GM21786 (cell line): ENCODE results near the gene SLX1A.
"Not testable (repeated sequence)": the region's sequence is repeated elsewhere in the genome, so short reads cannot be mapped to it uniquely, and the experiment has no call there.

ENCODE experiments used
- ATAC-seq: cut with Tn5 transposase; IDR thresholded peaks from one replicate; pipeline ENCODE4 v1.9.1; 2021; ENCODE audit not compliant: unreplicated experiment

SLX1A gene

GRCh38 chr16:30193615-30194014 lies at the start of gene SLX1A, which contains the start of gene BOLA2B:
SLX1A (plus strand) TSS chr16:30193875; CDS start chr16:30194085, 210 bp downstream.
BOLA2B (minus strand) TSS chr16:30193666; CDS start chr16:30193595, 71 bp downstream.
- peak; percentile 90 for ATAC-seq

GRCh38 chr16:30144017-30144416 lies 49.7 kb upstream of the SLX1A start:
- no peak for ATAC-seq

- ATAC-seq, result no peak
Observed at GRCh38 chr16:30144917-30145316, 48.8 kb upstream of the SLX1A start.

- ATAC-seq, result no peak
Observed at GRCh38 chr16:30145657-30146056, 48.0 kb upstream of the SLX1A start.

GRCh38 chr16:30147843-30148510 lies 45.7 kb upstream of the SLX1A start:
- no peak for ATAC-seq

- ATAC-seq, result no peak
Observed at GRCh38 chr16:30149250-30149930, 44.3 kb upstream of the SLX1A start.

GRCh38 chr16:30151091-30151490 lies 42.6 kb upstream of the SLX1A start:
- ATAC-seq, result no peak

GRCh38 chr16:30152517-30152916 lies 41.2 kb upstream of the SLX1A start:
- ATAC-seq, result no peak

GRCh38 chr16:30155188-30155587 lies 38.5 kb upstream of the SLX1A start:
- no peak for ATAC-seq

- no peak for ATAC-seq
Observed at GRCh38 chr16:30157214-30157613, 36.5 kb upstream of the SLX1A start.

GRCh38 chr16:30163538-30163937 lies 30.1 kb upstream of the SLX1A start:
- ATAC-seq, result no peak

- ATAC-seq, result peak; percentile 70
Observed at GRCh38 chr16:30166202-30166902, 27.3 kb upstream of the SLX1A start.

GRCh38 chr16:30168746-30169145 lies 24.9 kb upstream of the SLX1A start:
- not testable (repeated sequence) for ATAC-seq

GRCh38 chr16:30169416-30169815 lies 24.3 kb upstream of the SLX1A start:
- ATAC-seq, result not testable (repeated sequence)

GRCh38 chr16:30170145-30170544 lies 23.5 kb upstream of the SLX1A start:
- not testable (repeated sequence) for ATAC-seq

GRCh38 chr16:30173054-30173453 lies 20.6 kb upstream of the SLX1A start:
- ATAC-seq, result no peak

- not testable (repeated sequence) for ATAC-seq
Observed at GRCh38 chr16:30176876-30177275, 16.8 kb upstream of the SLX1A start.

GRCh38 chr16:30179195-30179594 lies 14.5 kb upstream of the SLX1A start:
- ATAC-seq, result no peak

GRCh38 chr16:30179931-30180330 lies 13.7 kb upstream of the SLX1A start:
- no peak for ATAC-seq

- ATAC-seq, result no peak
Observed at GRCh38 chr16:30180741-30181140, 12.9 kb upstream of the SLX1A start.

GRCh38 chr16:30183233-30184095 lies 10.2 kb upstream of the SLX1A start, which contains the start of gene CORO1A:
CORO1A (plus strand) TSS chr16:30183602; CDS start chr16:30185210, 1,608 bp downstream.
- peak; percentile 35 for ATAC-seq
